HepG2 (cell line): ENCODE results near the gene NPDC1. TPM values are rescaled to one million over a fixed set of nuclear protein-coding genes. Genes with fewer than 3 reads are reported as not detected.
A peak's percentile ranks its signal among the peaks of the same experiment; 100 is the strongest.

Experiments
- ARNT ChIP-seq: fragments of 450-650 bp; IDR thresholded peaks from 2 replicates; pipeline ENCODE4 v1.6.1; 2017
- ATF4 ChIP-seq, 2 experiments: fragments of 450-650 bp in 1 of 2; sonication (generic) in 1 of 2; formaldehyde crosslinking; IDR thresholded peaks; 2 replicates each; pipeline versions ENCODE4 v1.5.0 to v1.8.0; 2020 to 2022; ENCODE audit warnings: mild to moderate bottlenecking in 1 of 2, missing genetic modification reagents in 1 of 2
- ETV5 ChIP-seq: IDR thresholded peaks from 2 replicates; pipeline ENCODE4 v1.6.1; 2018; ENCODE audit warnings: missing biosample characterization, missing genetic modification reagents, inconsistent platforms, borderline replicate concordance
- FOXA1 ChIP-seq, 2 experiments: fragments of 450-650 bp in 1 of 2; sonication (generic) in 1 of 2; formaldehyde crosslinking in 1 of 2; IDR thresholded peaks; 2 replicates each; pipeline versions ENCODE4 v1.4.0 to v1.6.1; 2016 to 2020; ENCODE audit warnings: missing genetic modification reagents in 1 of 2
- HNF1B ChIP-seq: sonication (generic); formaldehyde crosslinking; IDR thresholded peaks from 2 replicates; pipeline ENCODE4 v1.5.1; 2020; ENCODE audit warnings: mild to moderate bottlenecking, moderate library complexity, missing genetic modification reagents
- HNF4G ChIP-seq, 2 experiments: sonication (generic) in 1 of 2; formaldehyde crosslinking in 1 of 2; IDR thresholded peaks; 2 replicates each; pipeline versions ENCODE4 v1.4.0 to v1.6.1; 2011 to 2020; ENCODE audit warnings: borderline replicate concordance in 2 of 2, low read depth in 2 of 2, mild to moderate bottlenecking in 2 of 2, low read length in 1 of 2, missing genetic modification reagents in 1 of 2, moderate library complexity in 1 of 2
- MYPOP ChIP-seq: sonication (generic); formaldehyde crosslinking; IDR thresholded peaks from 2 replicates; pipeline ENCODE4 v1.8.1; 2023; ENCODE audit warnings: mild to moderate bottlenecking, moderate library complexity, missing genetic modification reagents
- PITX1 ChIP-seq: sonication (generic); formaldehyde crosslinking; IDR thresholded peaks from 2 replicates; pipeline ENCODE4 v1.5.1; 2020; ENCODE audit warnings: mild to moderate bottlenecking, missing genetic modification reagents
- PRDM15 ChIP-seq: sonication (generic); formaldehyde crosslinking; IDR thresholded peaks from 2 replicates; pipeline ENCODE4 v1.4.0; 2020; ENCODE audit warnings: missing genetic modification reagents
- PREB ChIP-seq: sonication (generic); formaldehyde crosslinking; IDR thresholded peaks from 2 replicates; pipeline ENCODE4 v1.4.0; 2020; ENCODE audit warnings: missing genetic modification reagents
- RFX1 ChIP-seq: fragments of 450-650 bp; IDR thresholded peaks from 2 replicates; pipeline ENCODE4 v1.6.1; 2017
- SIX4 ChIP-seq: sonication (generic); formaldehyde crosslinking; IDR thresholded peaks from 2 replicates; pipeline ENCODE4 v1.4.0; 2020; ENCODE audit warnings: missing genetic modification reagents
- SP140L ChIP-seq: sonication (generic); formaldehyde crosslinking; IDR thresholded peaks from 2 replicates; pipeline ENCODE4 v1.4.0; 2020; ENCODE audit warnings: missing genetic modification reagents, borderline replicate concordance
- TIGD3 ChIP-seq: sonication (generic); formaldehyde crosslinking; IDR thresholded peaks from 2 replicates; pipeline ENCODE4 v1.5.1; 2020; ENCODE audit warnings: mild to moderate bottlenecking, missing genetic modification reagents, borderline replicate concordance
- ZIK1 ChIP-seq: sonication (generic); formaldehyde crosslinking; IDR thresholded peaks from 2 replicates; pipeline ENCODE4 v1.5.0; 2020; ENCODE audit warnings: mild to moderate bottlenecking, low read depth, missing genetic modification reagents, borderline replicate concordance
- ZKSCAN8 ChIP-seq: IDR thresholded peaks from 2 replicates; pipeline ENCODE4 v1.6.1; 2016; ENCODE audit warnings: borderline replicate concordance, missing genetic modification reagents, missing compliant biosample characterization
- ZNF235 ChIP-seq: sonication (generic); formaldehyde crosslinking; IDR thresholded peaks from 2 replicates; pipeline ENCODE4 v1.8.1; 2023; ENCODE audit warnings: mild to moderate bottlenecking, missing genetic modification reagents, borderline replicate concordance
- ZNF670 ChIP-seq: sonication (generic); formaldehyde crosslinking; IDR thresholded peaks from 2 replicates; pipeline ENCODE4 v1.8.0; 2022; ENCODE audit warnings: mild to moderate bottlenecking, missing genetic modification reagents, borderline replicate concordance
- polyA plus RNA-seq, 8 experiments: library from polyadenylated mRNA; depleted of rRNA in 3 of 8; stranded (reverse) in 7 of 8; unstranded in 1 of 8; fragments of >200 nt; fragmentation: Illumina TruSeq in 4 of 8; extraction: Trizol in 4 of 8; gene quantifications; 2 replicates each; pipeline versions ENCODE4 v1.2.1 to v1.2.3, GENCODE V29; 2011 to 2016; ENCODE audit warnings: low read depth in 4 of 8, missing spikeins in 1 of 8, mixed read lengths in 1 of 8; ENCODE audit not compliant: insufficient read depth in 1 of 8
- total RNA-seq, 5 experiments: library from RNA; depleted of rRNA; stranded (reverse); fragments of >200 nt; fragmentation: Illumina TruSeq; extraction: Trizol; gene quantifications; 2 replicates each; pipeline ENCODE4 v1.2.3, GENCODE V29; 2016; ENCODE audit warnings: low read depth in 1 of 5

The NPDC1 gene
- total and polyA plus RNA-seq, 2 of the 13 experiments (the other 11 are each of a cell fraction or from before 2014, with no cell fraction given): 0.84 to 5.4 TPM

- TF ChIP-seq PRDM15 (CRISPR knock-in tag): 0 out of 2 replicates have a peak, but pooled peaks have one; percentile 44
- no peak for TF ChIP-seq ZNF670
- no peak for TF ChIP-seq SIX4 (CRISPR knock-in tag)
- TF ChIP-seq PITX1: peak; percentile 59; the same call in 1 of the 2 replicates
- TF ChIP-seq HNF4G (IDR thresholded peaks at IDR 0.05; ENCODE audit: borderline replicate concordance, low read depth, low read length): no peak
- TF ChIP-seq HNF4G (CRISPR knock-in tag; IDR thresholded peaks at IDR 0.05; ENCODE audit: borderline replicate concordance, low read depth): no peak
- no peak for TF ChIP-seq ZNF235 (CRISPR knock-in tag)
- TF ChIP-seq ARNT: no peak
- TF ChIP-seq ZKSCAN8: peak; percentile 58; the same call in 1 of the 2 replicates
- TF ChIP-seq TIGD3 (CRISPR knock-in tag): no peak
- no peak for TF ChIP-seq PREB (CRISPR knock-in tag)
- TF ChIP-seq SP140L (CRISPR knock-in tag): peak; percentile 87; the same call in 1 of the 2 replicates
- TF ChIP-seq MYPOP (CRISPR knock-in tag): peak; percentile 30; the same call in 1 of the 2 replicates
- no peak for TF ChIP-seq RFX1
- TF ChIP-seq ZIK1: peak; percentile 76; the same call in 1 of the 2 replicates
- peak; percentile 77 for TF ChIP-seq HNF1B (CRISPR knock-in tag)
- no peak for TF ChIP-seq FOXA1 (IDR thresholded peaks at IDR 0.05)
- no peak for TF ChIP-seq FOXA1 (CRISPR knock-in tag; IDR thresholded peaks at IDR 0.05)
- TF ChIP-seq ETV5 (CRISPR knock-in tag): peak; percentile 61
- peak in 1 of 2 experiments; percentile 53; a peak in 1 of 4 replicates for TF ChIP-seq ATF4 (CRISPR knock-in tag; IDR thresholded peaks at IDR 0.05)
Observed at GRCh38 chr9:137046088-137046787, at the start of gene NPDC1 (continued).
